Kidney tubule cell (primary cell): ENCODE measurements around the gene PTPRJ.
"Not testable (repeated sequence)": the region's sequence is repeated elsewhere in the genome, so short reads cannot be mapped to it uniquely, and the experiment has no call there.

Source experiments
- DNase-seq: peaks from one replicate; pipeline ENCODE4 v3.0.0-alpha.2; 2018; ENCODE audit warnings: low spot score

Gene PTPRJ

DNA sequence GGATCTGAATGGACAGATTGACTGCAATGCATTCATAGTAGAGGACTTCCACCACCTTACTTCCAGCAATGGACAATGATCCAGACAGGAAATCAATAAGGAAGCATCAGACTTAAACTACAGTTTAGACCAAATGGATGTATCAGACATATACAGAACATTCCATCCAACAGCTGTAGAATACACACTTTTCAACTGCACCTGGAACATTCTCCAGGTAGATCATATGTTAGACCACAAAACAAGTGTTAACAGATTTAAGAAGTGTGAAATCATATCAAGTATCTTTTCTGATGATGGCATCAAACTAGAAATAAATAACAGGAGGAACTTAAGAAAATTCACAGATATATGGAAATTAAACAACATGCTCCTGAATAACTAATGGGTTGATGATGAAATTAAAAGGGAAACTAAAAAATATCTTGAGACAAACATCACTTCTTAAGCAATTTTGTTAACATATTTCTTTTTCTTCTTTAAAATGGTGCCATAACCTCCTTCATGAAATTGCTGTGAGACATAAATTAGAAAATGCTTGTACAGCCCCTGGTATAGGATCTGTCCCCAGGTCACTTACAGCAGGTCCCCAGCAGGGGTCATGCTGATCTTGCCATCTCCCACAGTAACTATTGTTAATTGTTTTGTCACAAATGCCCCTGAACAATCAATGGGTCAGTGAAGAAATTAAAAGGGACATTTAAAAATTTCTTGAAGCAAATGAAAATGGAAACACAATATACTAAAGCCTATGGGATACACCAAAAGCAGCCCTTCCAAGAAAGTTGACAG is 136.3 kb downstream of the PTPRJ start:
- DNase-seq = no peak

DNA sequence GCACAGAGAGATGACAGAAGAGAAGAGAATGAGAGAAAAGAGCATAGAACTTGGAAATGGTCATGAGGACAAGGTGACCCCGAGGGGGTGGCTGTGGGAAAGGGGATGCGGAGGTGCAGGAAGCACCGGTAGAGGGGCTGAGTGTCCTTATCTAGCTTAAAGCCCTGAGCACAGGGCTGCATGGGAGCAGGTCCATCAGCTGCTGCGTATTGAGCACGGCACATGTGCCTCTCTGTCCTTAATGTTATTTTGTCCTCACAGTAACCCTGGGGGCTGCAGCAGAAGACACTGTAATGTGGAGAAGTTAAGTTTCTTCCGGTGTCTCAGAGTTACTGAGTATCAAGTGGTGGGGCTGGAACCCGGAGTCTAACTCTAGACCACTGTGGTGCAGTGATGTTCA is 141.9 kb downstream of the PTPRJ start:
- DNase-seq = no peak

DNA sequence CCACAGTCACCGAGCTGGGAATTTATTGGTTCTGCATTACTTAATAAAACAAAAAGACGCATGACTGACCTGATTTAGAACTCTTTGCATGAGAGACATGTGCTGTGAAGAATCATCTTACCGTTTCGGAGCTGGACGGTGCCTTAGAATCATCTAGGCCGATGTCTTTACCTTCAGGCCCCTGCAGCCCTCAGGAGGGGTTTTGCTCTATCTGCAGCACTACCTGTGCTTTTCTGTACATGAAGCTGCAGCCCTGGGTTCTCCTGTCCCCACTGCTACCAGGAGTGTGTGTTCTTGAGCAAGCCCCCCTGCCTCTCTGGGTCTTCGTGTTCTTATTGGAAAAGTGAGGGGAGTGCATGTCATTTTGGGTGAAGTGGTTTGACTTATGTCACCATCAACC is 142.3 kb downstream of the PTPRJ start:
- no peak for DNase-seq

DNA sequence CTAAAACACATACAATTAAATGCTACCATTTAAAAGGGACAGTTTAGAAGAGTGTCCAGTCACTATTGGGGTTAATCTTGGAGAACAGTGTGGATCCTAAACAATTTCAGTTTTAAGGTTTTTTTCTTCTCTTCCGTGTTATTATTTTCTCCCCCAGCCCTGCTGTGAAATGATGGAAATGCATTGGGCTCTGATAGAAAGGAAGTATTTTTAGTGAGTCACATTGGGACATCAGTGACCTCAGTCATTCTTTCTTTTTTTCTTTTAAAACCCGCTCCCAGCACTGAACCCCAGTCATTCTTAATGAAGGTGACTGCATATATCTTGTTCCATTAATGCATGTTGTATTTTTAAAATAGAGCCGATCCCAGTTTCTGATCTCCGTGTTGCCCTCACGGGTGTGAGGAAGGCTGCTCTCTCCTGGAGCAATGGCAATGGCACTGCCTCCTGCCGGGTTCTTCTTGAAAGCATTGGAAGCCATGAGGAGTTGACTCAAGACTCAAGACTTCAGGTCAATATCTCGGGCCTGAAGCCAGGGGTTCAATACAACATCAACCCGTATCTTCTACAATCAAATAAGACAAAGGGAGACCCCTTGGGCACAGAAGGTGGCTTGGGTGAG is 143.0 kb downstream of the PTPRJ start:
- no peak for DNase-seq

DNA sequence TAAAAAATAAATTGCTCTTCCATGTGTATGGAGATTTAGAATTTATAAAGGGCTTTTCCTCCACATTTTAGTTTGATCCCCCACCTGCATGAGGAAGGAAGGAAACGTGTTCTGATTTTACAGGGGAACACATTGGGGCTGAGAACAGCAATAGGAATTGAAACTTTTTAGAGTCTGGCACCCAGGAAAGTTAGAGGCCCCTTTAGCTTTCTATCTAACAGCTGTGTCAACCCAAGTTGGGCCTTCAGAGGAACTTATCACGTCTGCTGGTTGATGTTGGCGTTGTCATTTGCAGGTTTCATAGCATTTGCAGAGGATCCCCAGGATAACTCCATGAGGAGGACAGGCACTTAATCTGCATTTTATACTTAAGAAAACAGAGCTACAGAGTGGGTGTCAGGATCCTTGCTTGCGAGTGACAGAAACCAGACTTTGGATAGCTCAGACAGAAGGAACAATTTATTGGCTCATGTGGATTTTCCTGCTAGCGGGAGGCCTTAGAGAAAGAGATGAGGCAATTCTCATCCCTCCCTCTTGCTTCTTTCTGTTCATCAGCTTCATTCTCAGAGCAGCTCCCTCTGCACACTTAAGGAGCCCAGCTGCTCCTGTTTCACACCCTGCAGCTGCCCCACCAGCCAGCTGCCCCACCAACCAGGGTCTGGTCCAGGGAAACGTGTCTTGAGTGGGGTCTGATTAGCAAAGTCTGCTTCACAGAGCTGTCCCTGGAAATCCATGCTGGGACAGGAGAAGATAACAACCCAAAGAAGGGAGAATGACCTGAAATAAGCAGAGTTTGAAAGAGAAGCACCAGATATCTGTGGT is 143.8 kb downstream of the PTPRJ start:
- no peak for DNase-seq

DNA sequence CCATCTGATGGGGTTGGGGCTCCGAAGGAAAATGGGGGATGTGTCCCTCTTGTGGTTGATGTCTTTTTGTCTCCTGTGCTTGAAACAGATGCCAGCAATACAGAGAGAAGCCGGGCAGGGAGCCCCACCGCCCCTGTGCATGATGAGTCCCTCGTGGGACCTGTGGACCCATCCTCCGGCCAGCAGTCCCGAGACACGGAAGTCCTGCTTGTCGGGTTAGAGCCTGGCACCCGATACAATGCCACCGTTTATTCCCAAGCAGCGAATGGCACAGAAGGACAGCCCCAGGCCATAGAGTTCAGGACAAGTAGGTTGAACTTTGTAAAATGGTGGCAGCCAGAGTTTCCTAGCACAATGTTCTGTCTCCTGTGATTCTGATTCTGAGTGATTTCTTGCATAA is 144.5 kb downstream of the PTPRJ start:
- no peak for DNase-seq

DNA sequence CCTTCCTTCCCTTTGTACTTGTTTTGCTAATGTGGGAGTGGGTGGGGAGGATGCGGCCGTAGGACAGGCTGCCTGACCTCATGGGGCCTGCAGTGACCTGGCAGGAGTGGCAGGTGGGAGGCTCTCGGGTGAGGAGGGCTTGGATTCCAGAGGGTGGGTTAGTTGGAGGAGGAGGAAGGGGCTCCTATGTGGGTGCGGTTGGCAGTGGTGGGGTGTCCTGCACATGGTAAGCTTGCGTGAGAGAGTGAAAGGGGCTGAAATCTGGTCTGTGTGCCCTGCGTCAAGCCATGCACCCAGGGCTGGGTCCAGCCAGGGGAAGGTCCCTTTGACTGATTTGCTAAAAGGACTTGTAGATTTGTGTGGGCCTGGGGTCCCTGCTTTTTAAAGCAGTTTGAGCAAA is 145.5 kb downstream of the PTPRJ start:
- no peak for DNase-seq

DNA sequence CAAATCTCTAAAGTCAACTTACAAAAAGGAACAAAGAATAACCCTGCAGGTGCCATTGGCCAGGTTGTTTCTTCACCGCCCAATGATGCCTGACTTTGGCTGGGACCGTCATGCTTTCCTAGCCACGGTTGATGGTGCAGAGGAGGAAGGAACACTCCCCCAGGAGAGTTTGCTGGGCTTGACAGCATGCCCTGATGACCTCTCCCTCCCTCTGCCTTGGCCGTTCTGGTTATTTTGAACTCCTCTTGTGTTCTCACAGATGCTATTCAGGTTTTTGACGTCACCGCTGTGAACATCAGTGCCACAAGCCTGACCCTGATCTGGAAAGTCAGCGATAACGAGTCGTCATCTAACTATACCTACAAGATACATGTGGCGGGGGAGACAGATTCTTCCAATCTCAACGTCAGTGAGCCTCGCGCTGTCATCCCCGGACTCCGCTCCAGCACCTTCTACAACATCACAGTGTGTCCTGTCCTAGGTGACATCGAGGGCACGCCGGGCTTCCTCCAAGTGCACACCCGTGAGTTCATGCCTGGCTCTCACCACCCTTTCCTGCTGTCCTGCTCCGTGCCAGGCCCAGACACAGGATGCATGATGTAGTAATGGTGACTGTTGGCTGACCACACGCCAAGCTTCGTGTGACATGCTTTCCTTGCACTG is 147.3 kb downstream of the PTPRJ start:
- DNase-seq = no peak

DNA sequence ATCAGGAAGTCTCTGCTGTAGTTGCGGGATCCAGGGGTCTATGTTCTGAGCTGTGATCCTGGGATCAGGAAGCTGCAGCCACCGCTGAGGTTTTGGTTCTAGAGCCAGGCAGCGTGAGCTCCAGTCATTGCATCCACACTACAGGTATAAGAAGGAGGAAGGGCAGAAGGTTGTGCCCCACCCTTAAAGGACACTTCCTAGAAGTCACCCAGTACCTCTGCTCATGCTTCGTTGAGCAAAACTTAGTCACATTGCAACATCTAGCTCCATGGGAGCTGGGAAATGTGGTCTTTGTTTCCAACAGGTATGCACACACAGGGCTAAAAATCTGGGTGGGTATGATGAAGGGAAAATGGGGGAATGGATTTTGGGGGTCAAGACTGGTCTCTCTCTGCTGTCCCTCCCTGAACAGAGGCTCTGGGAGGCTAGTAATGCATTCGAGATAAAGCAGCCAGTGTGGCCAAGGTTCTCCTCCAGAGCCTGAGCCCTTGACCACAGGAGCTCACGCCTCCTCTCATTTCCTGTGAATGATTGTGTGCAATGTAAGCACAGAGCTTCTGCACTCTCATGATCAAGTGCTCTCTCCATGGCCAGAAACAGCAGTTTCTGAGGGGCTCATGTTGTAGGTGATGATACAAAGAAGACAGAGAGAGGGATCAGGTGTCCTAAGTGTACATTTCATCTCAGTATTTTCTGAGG is 149.5 kb downstream of the PTPRJ start:
- DNase-seq = peak; percentile 57

DNA sequence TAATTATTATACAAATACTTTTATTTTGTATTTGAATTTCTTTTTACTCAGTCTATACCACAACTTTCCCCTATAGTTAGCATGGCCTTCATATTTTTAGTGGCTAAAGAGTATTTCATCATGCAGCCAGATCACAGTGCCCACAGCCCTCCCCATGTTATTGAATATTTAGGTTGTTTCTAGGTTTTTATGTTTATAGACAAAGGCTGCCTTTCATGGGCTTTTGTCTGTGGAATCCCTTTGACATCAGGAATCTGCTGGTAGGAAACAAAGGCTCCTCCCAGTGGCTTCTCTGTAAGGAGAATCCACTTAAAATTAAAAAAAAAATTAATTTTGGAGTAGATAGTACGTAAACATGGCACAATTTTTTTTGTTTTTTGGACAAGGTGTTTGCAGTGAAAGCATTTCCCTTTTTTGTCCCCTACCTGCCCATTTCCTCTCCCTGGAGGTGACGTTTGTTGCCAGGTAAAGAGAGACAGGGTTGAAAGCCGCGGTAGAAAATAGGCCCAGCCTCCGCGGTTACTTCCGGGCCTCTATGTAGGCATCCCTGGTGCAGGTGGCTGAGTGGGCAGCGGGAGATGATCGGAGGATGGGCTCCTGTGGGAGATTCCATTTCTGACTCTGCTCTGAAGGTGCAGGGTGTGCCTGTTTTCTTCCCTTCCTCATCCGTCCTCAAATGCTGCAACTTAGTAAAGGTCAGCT is 154.0 kb downstream of the PTPRJ start:
- no peak for DNase-seq

DNA sequence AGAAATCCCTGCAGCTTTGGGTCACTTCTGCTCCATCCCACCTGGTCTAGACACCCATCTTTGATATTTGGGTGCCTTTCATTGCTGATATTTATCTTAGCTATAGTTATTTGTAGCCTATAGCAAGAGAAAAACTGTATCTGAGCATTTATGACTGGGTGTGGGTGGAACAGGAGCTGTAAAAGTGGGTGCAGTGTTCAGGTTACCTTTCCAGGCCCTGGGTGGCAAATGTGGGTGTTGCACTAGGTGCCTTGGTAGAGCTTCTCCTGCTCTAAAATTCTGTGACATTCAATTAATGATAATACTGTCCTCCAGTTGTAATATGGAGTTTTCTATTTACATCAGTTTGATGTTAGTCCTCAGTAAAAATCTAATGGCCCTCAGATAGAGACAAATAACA is 157.9 kb downstream of the PTPRJ start:
- DNase-seq = no peak

DNA sequence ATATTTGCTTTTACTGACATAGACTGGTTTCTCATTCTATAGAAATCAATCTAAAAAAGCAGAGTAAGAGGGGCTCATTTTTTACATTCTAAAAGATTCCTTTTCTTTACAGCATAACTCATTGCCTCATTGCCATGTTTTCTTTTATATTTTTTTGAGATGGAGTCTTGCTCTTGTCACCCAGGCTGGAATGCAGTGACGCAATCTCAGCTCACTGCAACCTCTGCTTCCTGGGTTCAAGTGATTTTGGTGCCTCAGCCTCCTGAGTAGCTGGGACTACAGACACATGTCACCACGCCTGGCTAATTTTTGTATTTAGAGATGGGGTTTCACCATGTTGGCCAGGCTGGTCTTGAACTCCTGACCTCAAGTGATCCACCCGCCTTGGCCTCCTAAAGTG is 159.5 kb downstream of the PTPRJ start:
- not testable (repeated sequence) for DNase-seq

DNA sequence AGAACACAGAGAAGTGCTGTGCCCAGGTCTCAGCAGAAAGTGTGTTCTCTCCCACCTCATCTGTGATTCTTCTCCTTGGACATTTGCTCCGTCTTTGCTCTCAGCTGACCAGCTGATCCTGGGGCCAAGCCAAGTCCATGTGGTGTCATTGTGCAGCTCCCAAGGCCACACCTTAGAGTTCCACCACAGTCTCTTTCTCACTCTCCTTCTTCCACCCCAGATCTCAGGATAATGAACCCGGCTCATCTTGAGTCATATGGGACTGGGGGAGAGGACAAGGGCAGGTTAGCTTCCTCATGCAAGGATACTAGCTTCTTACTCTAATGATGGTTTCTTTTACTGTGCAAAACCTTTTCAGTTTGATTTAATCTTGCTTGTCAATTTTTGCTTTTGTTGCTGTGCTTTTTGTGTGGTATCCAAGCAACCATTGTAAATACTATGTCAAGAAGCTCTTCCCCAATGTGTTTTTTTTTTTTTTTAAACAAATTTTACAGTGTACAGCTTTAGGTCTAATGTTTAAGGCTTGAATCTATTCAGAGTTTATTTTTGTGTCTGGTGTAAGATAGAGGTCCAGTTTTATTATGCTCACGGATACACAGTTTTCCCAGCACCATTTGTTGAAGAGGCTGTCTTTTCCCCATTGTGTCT is 161.2 kb downstream of the PTPRJ start:
- peak; percentile 77 for DNase-seq

DNA sequence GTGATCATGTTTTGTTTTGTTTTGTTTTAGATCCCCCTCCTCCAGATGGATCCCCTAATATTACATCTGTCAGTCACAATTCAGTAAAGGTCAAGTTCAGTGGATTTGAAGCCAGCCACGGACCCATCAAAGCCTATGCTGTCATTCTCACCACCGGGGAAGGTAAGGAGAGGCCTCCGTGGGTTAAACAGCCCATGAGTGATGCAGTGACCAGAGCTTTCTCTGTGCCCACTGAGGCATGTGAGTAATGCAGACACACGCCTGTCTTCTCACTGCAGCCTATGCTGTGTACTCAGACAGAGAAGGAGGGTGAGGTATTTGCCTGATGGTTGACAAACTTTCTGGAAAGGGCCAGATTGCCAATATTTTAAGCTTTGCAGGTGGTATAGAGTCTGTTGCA is 162.5 kb downstream of the PTPRJ start:
- DNase-seq = peak; percentile 62

DNA sequence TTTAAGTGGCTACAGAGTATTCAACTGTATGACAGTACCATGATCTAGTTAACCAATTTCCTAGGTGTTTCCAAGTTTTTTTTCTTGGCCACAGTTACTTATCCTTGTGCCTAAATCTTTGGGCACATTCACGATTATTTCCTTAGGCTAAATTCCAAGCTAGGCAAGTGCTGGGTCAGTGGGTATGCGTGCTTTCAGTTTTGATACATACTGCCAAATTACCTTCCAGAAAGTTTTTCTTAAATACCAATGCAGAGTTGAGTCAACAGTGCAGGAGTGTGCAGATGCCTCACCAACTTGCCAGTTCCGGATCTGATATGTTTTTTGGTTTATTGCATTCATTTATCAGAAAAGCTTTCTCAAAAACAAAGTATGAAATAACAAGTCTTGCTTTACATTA is 168.4 kb downstream of the PTPRJ start:
- peak; percentile 51 for DNase-seq

DNA sequence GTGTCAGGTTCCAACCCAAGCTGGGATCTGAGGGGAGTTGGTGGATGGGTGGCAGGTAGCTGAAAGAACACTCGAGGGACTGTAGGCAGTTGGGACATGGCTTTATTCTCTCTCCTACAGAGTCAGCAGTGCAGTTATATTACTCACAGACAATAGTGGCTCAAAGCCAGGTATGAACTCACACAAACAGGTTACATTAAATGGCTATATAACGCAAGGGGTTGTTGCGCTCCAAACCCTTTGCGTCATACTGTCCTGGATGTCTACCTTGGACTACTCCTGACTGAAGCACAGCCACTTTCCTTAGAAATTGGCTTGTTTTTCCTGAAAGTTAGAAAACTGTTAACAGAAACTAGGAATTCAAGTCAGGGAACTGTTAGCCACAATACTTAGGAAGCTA is 169.9 kb downstream of the PTPRJ start:
- DNase-seq = peak; percentile 67

DNA sequence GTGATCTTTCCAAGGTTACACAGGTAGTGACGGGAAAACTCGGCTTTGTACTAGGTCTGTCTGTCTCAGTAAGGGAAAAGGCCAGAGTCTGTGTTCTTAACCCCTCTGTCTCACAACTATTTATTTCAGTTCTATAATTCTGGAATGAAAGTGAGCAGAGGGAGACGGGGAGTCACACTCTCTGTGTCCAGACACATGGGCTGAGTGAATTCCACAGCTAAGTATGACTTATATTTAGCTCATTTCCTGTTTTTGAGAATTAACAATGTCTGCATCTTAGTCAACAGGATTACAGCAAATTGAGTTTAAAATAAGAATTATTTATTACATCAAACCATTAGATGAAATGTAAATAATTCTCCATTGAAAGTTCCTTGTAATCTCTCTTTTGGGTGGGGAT is 173.8 kb downstream of the PTPRJ start:
- peak; percentile 30 for DNase-seq

DNA sequence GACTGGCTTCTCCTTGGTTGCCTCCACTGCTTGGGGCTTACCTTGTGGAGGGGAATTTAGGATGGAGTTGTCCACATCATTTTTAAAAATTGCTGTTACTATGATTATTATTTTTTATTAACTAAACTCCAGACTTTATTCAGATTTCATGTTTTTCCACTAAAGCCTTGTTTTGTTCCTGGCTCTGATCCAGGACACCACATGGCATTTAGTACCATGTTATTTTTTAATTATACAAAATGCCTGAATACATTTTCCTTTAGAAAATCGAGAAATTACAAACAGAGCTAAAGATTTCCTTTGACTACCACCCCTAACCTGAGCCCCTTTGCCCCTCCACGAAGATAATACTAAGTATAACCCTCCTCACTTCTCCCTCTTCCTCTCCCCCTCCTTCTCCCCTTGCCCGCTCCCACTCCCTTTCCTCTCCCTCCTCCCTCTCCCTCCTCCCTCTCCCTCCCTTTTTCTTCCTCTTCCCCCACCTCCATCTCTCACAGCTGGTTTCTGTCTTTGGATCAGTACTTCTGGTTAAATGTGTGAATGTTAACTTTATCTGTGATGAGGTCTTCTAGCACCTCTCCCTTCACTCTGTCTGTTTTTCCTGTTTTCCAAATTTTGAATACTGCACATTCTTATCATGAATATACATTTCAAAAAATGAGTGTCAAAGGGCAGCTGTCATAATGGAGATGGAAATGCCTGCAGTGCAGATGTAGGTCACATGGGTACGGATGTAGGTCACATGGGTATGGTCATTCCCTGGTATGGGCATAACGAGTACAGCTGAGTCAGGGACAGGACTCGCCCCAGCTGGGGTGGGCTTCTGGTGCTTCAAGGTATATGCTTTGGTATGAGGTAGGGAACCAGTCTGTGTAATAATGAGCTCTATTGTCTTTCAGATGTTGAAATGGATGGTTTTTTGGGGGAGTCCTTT is 181.9 kb downstream of the PTPRJ start:
- no peak for DNase-seq

DNA sequence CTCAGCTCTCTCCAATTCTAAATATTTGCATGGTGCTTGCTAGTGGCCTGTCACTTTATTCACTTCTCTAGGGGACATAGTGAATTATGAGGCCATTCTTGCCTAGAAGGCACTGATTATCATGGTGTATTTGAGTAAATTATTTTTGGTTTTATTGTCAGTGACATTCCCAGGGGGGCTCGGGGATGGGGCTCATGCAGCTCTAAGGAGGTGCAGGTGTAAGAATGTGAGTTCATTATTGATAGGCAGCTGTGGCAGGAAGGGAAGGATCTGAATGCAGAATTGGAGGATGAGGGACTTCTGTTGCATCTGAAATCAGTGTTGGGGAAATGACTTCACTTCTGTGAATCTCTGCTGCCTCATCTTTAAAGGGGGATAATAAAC is 182.5 kb downstream of the PTPRJ start:
- no peak for DNase-seq
